K562 (cell line): Measurements from ENCODE around the gene POU2F1.

Source experiments
- RAD21 ChIP-seq, 2 experiments: fragments of 250-450 bp in 1 of 2; fragments of 450-650 bp in 1 of 2; sonication (Bioruptor Pico) in 1 of 2; formaldehyde crosslinking in 1 of 2; IDR thresholded peaks in 1 of 2; conservative IDR thresholded peaks in 1 of 2; 2 replicates each; pipeline versions ENCODE4 v1.4.0 to v1.8.0; 2020 to 2022; ENCODE audit warnings: mild to moderate bottlenecking in 2 of 2, moderate library complexity in 1 of 2
- ZBTB1 ChIP-seq: sonication (generic); formaldehyde crosslinking; IDR thresholded peaks from 2 replicates; pipeline ENCODE4 v1.8.1; 2023; ENCODE audit warnings: missing genetic modification reagents, low read depth, mild to moderate bottlenecking, borderline replicate concordance

- no peak for TF ChIP-seq ZBTB1 (CRISPR knock-in tag)
- TF ChIP-seq RAD21 (CRISPR knock-in tag; conservative IDR thresholded peaks at IDR 0.05 in 1 of 2, IDR thresholded peaks at IDR 0.05 in 1 of 2), result no peak
Observed at GRCh38 chr1:167216809-167217208, 3.9 kb upstream of the POU2F1 start.
